Vagina (tissue), 2 donors: ENCODE results near the gene LRFN3. TPM values are rescaled to one million over a fixed set of nuclear protein-coding genes. Genes with fewer than 3 reads are reported as not detected.
"Not testable (repeated sequence)": the region's sequence is repeated elsewhere in the genome, so short reads cannot be mapped to it uniquely, and the experiment has no call there.

ENCODE experiments used
- DNase-seq, 2 donors: peaks; one replicate each; pipeline ENCODE4 v3.0.0-alpha.2; 2017; ENCODE audit errors: extremely low spot score in 2 of 2
- H3K27ac ChIP-seq: fragments of 200-600 bp; sonication (generic); one replicate; pipeline ENCODE4 v1.5.1; 2019
- H3K27me3 ChIP-seq: fragments of 200-600 bp; sonication (generic); one replicate; pipeline ENCODE4 v1.5.1; 2019
- H3K36me3 ChIP-seq, 2 donors: fragments of 200-600 bp; sonication (generic); one replicate each; pipeline ENCODE4 v1.5.1; 2017 to 2019
- H3K4me1 ChIP-seq: fragments of 200-600 bp; sonication (generic); one replicate; pipeline ENCODE4 v1.5.1; 2019
- H3K4me3 ChIP-seq, 2 donors: fragments of 200-600 bp; sonication (generic); 1 replicate in 1 of 2; 2 replicates in 1 of 2; pipeline ENCODE4 v1.5.1; 2016 to 2019
- H3K9me3 ChIP-seq: fragments of 200-600 bp; sonication (generic); one replicate; pipeline ENCODE4 v1.5.1; 2019
- CTCF ChIP-seq, 3 experiments: fragments of 450-650 bp in 2 of 3; fragments of 200-600 bp in 1 of 3; sonication (generic) in 1 of 3; IDR thresholded peaks; one replicate each; pipeline ENCODE4 v1.5.1; 2017 to 2019; ENCODE audit warnings: antibody characterized with exemption in 3 of 3, mild to moderate bottlenecking in 2 of 3, moderate library complexity in 2 of 3
- POLR2A ChIP-seq, 2 donors: fragments of 450-650 bp; IDR thresholded peaks; one replicate each; pipeline ENCODE4 v1.6.1; 2017; ENCODE audit warnings: antibody characterized with exemption in 2 of 2, mild to moderate bottlenecking in 2 of 2, moderate library complexity in 2 of 2
- POLR2AphosphoS5 ChIP-seq, 2 donors: sonication (generic); formaldehyde crosslinking; IDR thresholded peaks; one replicate each; pipeline ENCODE4 v1.9.0; 2017; ENCODE audit warnings: antibody characterized with exemption in 2 of 2, mild to moderate bottlenecking in 2 of 2, low read depth in 1 of 2; ENCODE audit not compliant: insufficient read depth in 1 of 2
- intact Hi-C: fragments of 100-400 bp; cut with DNase I; formaldehyde crosslinking; loops from one replicate; pipeline ENCODE4 v1.15.1; 2023
- total RNA-seq: library from RNA; depleted of rRNA; stranded (reverse); fragments of >200 nt; gene quantifications from one replicate; pipeline ENCODE4 v1.2.3, GENCODE V29; 2016

LRFN3 gene
- total RNA-seq, 1 donor from 2014 or later: 9.1 TPM

- intact Hi-C loops: no loop called here
- Histone ChIP-seq H3K4me3 (no peak overlapping the region), H3K4me1 (no peaks in the 10 kb centered on the region), H3K27me3 (no peaks in the 10 kb centered on the region), H3K9me3 (no peaks in the 10 kb centered on the region), H3K27ac (no peak overlapping the region), H3K36me3 (no peaks in the 10 kb centered on the region)
- TF ChIP-seq POLR2AphosphoS5 (IDR thresholded peaks at IDR 0.05; ENCODE audit: insufficient read depth in 1 of 2, low read depth in 1 of 2) (no peak), CTCF (IDR thresholded peaks at IDR 0.05) (no peak), POLR2A (IDR thresholded peaks at IDR 0.05) (no peak)
- DNase-seq: no peak
These were observed 41.5 kb downstream of the LRFN3 start for GRCh38 chr19:35977446-35978222.

GRCh38 chr19:35978271-35978670 is 42.1 kb downstream of the LRFN3 start:
- Histone ChIP-seq H3K4me1 (no peaks in the 10 kb centered on the region), H3K9me3 (no peaks in the 10 kb centered on the region), H3K4me3 (no peak overlapping the region), H3K27me3 (no peaks in the 10 kb centered on the region), H3K36me3 (no peaks in the 10 kb centered on the region), H3K27ac (no peak overlapping the region)
- intact Hi-C loops: no loop called here
- TF ChIP-seq POLR2AphosphoS5 (IDR thresholded peaks at IDR 0.05; ENCODE audit: insufficient read depth in 1 of 2, low read depth in 1 of 2) (no peak), POLR2A (IDR thresholded peaks at IDR 0.05) (no peak), CTCF (IDR thresholded peaks at IDR 0.05) (no peak)
- no peak for DNase-seq

DNA sequence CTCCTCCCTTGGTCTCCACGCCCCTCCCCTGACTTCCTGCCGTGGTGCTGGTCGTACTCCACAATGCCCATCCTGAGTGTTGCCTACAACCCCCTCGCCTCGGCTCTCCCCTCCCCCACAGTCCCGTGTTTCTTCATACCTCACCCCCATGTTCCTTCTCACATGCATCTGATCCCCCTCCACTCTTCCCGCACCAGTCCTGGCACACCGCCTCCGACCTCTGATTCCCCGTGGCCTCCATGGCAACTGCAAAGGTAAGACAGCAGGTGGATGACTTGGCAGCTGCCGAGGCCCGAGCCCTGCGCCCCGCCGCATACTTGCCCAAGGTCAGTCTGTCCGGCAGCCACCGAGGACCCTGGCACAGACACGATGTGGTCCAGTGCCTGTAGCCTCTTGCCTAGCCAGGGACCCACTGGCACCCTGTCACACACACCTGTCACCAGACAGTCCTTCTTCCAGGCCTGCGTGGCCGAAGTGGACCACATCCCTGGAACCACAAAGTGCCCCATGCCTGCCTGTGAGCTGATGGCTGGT is 42.7 kb downstream of the LRFN3 start:
- H3K4me3 ChIP-seq: no peak overlapping the region
- intact Hi-C loops: no loop called here
- no peaks in the 10 kb centered on the region for H3K4me1 ChIP-seq
- H3K27me3 ChIP-seq: no peaks in the 10 kb centered on the region
- TF ChIP-seq CTCF (IDR thresholded peaks at IDR 0.05): no peak
- TF ChIP-seq POLR2A (IDR thresholded peaks at IDR 0.05): no peak
- TF ChIP-seq POLR2AphosphoS5 (IDR thresholded peaks at IDR 0.05; ENCODE audit: insufficient read depth in 1 of 2, low read depth in 1 of 2): no peak
- H3K9me3 ChIP-seq: no peaks in the 10 kb centered on the region
- H3K36me3 ChIP-seq: no peaks in the 10 kb centered on the region
- no peak overlapping the region for H3K27ac ChIP-seq
- no peak for DNase-seq

GRCh38 chr19:35980997-35981396 is 44.8 kb downstream of the LRFN3 start:
- H3K27me3 ChIP-seq, intact Hi-C loops, DNase-seq: not testable (repeated sequence)

GRCh38 chr19:35983177-35983576 is 47.0 kb downstream of the LRFN3 start:
- H3K4me3 ChIP-seq: no peak overlapping the region
- H3K36me3 ChIP-seq: no peaks in the 10 kb centered on the region
- peaks cover 11% of the 10 kb centered on the region for H3K4me1 ChIP-seq
- TF ChIP-seq POLR2AphosphoS5 (IDR thresholded peaks at IDR 0.05; ENCODE audit: insufficient read depth in 1 of 2, low read depth in 1 of 2): no peak
- DNase-seq: no peak
- no peak overlapping the region for H3K27ac ChIP-seq
- H3K27me3 ChIP-seq: no peaks in the 10 kb centered on the region
- H3K9me3 ChIP-seq: no peaks in the 10 kb centered on the region
- intact Hi-C loops: no loop called here

More at GRCh38 chr19:35980997-35981396, 44.8 kb downstream of the LRFN3 start:
- not testable (repeated sequence) for H3K4me1 ChIP-seq, H3K4me3 ChIP-seq, H3K36me3 ChIP-seq, H3K27ac ChIP-seq, H3K9me3 ChIP-seq

DNA sequence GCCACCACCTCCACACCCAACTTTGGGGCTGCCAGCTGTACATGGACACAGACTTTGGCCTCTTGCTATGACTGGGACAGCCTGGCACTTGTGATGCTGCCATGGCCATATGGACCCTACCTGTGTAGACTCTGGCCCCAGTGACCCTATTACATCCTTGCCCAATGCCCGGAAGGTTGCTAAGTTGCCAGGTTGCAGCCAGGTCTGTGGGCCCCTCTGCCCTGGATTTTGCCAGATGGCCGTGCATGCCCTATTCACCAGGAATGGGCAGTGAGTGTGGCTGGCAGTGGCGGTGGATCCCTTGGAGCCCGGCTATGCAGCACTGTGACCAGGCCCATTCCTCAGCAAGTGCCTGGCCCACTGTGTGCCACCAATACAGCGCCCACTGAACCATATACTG is 49.9 kb downstream of the LRFN3 start:
- Histone ChIP-seq H3K4me1 (peaks cover 11% of the 10 kb centered on the region), H3K27me3 (no peaks in the 10 kb centered on the region), H3K9me3 (no peaks in the 10 kb centered on the region), H3K4me3 (no peak overlapping the region), H3K36me3 (no peaks in the 10 kb centered on the region), H3K27ac (no peak overlapping the region)
- DNase-seq: no peak
- TF ChIP-seq POLR2A (IDR thresholded peaks at IDR 0.05): no peak
- TF ChIP-seq POLR2AphosphoS5 (IDR thresholded peaks at IDR 0.05; ENCODE audit: insufficient read depth in 1 of 2, low read depth in 1 of 2): no peak
- no peak for TF ChIP-seq CTCF (IDR thresholded peaks at IDR 0.05)
- intact Hi-C loops: no loop called here
